HG03025 (cell line): ENCODE results near the gene PRICKLE2.
A peak's percentile ranks its signal among the peaks of the same experiment; 100 is the strongest.

Experiments used
- ATAC-seq: cut with Tn5 transposase; IDR thresholded peaks from one replicate; pipeline ENCODE4 v1.9.1; 2021; ENCODE audit warnings: mild to moderate bottlenecking, moderate library complexity; ENCODE audit not compliant: unreplicated experiment, low FRiP score

The PRICKLE2 gene

DNA sequence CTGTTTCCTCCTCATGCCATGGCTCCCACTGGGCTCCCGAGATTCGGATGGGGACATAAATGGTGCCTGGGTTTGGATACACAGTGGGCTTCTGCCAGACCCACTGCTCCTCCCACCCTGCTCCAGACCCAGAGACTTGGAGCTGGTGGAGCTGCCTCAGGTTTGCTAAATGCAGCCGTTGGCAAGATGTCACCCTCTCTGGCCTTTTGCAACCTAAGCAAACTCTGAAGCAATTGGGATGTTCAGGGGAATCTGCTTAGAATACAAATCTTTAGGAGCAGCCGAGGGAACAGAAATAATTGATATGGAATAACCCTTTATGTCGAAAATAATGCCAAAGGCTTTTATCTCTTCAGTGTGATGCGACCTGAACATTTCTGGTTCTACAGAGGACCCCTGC, 33.4 kb downstream of the PRICKLE2 start:
- ATAC-seq: no peak

DNA sequence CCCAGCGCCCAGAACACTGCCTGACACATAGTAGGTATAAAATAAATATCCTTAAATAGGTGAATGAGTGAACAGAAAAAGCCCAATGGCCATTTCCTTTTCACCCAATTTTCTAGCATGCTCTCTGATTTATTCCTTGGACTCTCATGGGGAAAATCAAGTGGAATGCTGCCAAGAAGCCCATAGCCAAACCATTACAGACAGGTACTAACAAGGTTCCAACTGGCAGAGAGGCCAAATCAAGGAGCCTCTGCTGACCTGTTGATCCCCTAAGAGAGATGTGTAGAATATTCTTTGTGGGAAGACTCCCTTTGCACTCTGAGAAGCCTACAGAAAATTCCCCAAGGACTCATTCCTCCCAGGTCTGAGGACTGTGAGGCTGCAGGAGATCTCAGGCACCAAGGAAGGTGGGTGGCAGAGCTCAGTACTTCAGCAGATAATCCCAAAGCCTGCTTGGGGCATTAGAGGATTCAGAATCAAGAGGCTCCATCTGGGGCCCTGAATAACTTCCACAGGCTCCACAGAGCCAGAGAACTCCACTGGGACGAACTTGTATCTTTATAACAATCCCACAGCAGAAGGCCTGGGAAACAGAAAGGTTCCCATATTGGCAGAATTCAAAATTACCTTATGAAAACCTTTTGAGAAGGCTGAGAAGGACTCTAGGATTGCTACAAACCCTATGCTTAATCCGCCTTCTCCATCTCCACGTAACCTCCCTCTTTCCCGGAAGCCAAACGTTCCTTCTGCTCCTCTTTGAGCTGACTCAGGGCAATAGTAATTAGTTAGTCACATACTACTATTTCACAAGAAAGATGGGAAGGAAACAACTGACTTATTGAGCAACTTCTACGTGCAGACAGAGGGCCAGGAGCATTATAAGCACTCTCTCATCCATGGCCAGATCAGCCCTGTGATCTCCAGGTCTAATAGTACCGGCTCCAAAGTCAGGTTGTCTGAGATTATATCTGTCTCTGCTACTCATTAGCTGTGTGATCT, 34.5 kb downstream of the PRICKLE2 start:
- no peak for ATAC-seq

DNA sequence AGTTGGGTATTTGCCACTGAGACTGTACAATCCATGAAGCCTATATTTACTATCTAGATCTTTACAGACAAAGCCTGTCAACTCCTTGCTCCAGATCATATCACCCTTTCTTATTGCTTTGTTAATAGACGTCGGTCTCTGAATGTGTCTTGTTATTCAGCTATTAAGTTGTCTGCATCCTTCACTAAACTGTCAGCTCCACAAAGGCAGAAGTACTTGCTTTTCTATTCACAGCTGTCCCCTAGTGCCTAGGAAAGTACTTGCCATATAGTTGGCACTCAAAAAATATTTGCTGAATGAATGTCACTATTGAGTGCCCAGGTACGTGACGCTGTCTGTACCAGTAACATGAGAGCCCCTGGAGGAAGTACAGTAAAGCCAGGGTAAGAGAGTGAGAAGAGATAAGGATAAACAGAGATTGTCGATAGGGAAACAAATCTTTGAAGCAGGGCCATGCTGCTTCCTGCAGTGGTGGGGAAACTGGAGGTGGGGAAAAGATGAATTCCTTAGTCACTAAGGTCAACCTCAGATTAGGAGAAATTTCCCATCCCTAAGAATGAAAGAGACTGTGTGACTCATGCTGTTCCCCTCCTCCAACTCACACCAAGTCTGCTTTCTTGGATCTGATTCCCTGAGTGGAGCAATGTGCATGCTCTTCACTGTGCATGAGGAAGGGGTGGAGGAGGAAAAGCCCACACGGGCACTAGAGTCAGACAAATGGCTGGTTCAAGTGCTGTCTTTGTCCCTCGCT, 36.3 kb downstream of the PRICKLE2 start:
- ATAC-seq: no peak

DNA sequence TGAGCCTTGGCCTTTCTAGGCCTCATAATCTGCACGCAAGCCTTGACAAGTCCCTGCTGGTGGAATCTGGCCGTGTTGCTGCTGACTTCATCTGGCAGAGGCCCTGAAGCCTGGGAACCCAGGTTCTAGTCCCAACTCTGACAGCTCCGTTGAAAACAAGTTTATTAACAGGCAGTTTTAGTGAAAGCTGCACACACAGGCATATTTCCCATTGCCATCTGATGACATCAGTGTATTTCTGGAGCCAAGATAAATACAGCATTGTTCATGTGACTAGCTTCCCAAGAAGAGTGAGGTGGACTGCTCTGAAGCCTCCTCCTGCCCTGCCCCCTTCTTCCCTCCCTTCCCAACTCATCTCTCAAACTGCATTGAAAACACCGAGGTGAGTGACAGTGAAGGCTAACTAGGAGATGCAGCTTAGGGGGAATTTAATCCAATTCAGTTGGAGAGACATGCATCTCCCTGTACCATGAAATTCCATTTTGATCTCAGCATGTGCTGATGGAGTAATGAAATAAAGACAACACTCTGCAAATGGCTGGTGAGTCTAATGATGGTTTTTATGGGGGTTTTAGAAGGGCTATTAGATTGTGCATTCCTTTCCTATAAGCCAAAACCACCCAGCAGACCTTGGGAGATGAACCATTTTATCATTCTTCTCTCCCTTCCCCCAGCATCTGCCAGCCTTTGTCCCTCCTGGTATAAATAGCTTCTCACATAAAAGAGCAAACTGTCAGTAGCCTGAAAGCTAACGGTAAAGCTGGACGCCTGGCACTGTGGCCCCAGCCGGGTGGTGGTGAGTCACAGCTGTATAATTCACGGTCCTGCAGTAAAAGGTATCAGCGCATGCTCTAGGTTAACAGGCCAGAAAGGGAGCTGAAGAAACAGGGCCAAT, 38.0 kb downstream of the PRICKLE2 start:
- no peak for ATAC-seq

DNA sequence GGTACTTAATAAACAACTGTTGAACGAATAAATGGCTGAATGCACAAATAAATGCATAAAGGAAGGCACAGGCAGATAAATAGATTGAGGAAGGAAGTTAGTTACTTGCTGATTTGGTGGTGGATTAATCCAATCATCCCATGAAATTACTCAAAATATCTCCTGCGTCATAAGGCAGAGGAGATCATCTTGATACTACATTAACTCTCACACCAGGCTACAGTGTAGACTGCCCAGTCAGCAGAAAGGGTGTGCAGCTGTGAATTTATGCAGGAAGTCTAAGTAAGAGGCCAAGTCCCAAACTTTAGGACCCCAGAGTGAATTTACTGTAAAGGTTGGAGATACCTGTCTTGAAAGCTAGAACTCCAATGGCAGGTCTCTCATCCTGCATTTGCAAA, 38.6 kb downstream of the PRICKLE2 start:
- no peak for ATAC-seq

DNA sequence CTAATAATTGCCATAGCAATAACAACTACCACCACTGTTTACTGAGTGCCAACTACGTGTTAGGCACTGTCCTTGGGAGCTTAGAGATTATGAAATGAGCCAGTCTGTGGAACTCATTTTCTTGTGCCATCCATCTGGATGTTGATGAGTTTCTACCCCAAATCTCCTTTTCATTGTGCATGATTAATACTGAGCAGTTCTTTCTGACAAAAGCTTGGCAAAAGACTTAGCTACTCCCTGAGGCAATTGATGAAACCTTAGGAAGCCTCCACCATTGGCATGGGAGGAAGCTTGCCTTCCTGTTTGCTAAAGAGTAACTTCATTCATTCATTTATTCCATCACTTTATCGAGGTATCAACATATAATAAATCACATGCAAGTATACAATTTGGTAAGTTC, 39.8 kb downstream of the PRICKLE2 start:
- ATAC-seq: no peak

DNA sequence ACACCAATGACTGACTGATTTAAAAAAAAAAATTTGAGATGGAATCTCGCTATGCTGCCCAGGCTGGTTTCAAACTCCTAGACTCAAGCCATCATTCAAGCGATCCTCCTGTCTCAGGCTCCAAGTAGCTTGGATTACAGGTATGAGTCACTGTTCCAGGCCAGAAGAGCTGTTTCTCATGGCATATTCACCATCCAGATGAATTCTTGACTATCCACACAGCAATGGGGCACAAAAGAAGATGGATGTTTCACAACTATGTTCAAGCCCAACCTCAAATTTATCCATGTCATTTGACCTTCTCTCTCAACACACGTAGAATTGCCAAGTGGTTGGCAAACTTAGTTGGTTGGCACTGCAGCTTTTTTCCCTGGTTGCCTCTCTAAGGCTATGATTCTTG, 40.6 kb downstream of the PRICKLE2 start:
- no peak for ATAC-seq

DNA sequence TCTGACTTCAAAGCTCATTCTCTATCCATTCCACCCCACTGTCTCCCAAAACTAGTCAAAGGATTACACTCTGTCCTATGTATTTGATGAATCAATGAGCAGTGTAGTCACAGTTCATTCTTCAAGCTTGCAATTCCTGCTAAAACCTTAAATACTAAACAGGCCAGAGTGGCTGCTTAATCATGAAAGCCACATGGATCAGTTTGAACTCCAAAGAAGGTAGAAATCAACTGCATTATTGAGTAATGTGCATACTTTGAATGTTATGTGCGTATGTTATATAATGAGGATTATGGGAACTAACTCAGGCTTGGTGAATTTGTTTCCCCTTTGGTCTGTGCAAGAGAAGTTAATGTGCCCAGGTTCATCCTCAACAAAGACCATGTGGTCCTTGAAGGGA, 45.4 kb downstream of the PRICKLE2 start:
- ATAC-seq: no peak

DNA sequence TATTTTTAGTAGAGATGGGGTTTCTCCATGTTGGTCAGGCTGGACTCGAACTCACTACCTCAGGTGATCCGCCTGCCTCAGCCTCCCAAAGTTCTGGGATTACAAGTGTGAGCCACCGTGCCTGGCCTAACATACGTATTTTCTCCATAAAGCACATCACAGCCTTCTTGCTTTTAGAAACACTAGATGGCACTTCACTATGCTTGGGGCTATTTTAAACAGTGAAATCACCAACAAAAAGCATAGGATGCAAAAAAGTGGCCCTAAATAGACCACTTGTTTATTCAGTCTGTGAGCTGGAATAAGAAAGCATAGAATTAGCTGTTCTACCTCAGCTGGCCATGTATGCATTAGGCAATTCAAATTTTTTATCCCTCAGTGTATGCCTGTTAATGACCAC, 46.0 kb downstream of the PRICKLE2 start:
- ATAC-seq: no peak

DNA sequence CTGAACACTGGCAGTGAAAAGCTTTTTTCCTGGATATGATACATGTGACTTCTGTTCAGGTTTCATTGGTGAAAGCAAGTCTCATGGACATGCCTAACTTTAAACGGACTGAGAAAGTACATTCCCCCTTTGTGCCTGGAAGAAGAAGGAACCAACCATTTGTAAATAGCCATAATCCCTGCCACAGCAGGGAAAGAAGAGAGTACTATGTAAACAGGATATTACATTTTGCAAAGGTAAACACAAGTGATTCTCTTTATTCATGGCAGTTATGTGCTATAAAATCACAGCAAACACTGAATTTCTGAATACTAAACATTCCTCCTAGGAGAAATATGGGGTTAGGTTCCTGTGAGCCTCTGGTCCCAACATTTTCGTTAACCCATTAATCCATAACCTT, 46.8 kb downstream of the PRICKLE2 start:
- no peak for ATAC-seq

DNA sequence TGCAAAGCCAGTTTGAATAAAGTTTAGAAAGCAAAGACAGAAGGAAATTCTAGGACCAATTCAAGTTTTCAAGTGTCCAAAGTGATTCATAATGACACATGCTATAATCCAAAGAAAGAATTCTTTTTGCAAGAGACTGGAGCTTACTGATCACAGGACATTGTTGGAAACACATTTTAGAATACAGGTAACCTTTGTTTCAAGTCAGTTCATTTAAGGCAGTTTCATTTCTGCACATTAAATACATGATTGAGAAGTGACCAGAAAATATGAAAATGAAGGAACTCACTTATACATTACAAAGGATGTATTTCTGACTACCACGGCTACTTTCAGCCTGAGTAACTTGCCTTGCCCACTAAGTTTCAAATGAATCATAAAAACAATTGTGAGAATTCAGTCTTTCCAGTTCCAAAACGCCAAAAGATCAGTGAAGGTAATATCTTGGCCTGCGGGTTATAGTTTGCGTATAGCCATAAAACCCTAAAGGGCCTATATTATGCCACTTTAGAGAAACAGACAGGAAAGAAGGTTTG, 48.7 kb downstream of the PRICKLE2 start:
- no peak for ATAC-seq

DNA sequence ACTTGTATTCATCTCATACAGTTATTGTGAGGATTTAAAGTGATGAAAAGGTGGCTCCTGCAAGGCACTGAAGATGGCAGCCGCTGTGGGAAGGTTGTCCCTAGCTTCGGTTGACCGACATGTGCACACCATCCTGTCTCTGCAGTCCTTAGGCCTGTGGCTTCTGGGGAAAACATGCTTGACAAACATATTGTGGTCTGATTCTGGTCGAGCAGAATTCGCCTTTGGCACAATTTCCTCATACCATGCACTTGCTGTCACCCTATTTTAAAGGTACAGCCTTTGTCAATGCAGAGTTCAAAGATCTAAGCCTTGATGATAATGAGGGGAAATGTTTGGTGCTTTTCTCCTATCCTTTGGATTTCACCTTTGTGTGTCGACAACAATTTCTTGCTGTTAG, 50.9 kb downstream of the PRICKLE2 start:
- no peak for ATAC-seq

GRCh38 chr3:64173563-64173962, 51.7 kb downstream of the PRICKLE2 start:
- ATAC-seq: no peak

DNA sequence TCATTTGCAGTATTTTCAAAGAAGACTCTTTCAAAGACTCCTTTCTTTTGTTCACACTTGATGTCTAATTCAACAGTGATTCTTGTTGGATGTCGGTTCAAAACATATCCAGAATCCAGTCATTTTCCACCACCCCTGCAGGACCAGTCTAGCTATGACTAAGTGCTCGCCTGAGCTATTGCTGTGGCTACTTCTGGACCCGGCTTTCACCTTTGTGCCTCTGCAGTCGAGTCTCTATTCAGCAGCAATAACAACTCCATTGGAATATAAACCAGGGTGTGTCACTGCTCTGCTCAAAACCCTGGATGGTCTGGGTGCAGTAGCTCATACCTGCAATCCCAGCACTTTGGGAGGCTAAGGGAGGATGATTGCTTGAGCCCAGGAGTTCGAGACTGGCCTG, 55.0 kb downstream of the PRICKLE2 start:
- no peak for ATAC-seq

DNA sequence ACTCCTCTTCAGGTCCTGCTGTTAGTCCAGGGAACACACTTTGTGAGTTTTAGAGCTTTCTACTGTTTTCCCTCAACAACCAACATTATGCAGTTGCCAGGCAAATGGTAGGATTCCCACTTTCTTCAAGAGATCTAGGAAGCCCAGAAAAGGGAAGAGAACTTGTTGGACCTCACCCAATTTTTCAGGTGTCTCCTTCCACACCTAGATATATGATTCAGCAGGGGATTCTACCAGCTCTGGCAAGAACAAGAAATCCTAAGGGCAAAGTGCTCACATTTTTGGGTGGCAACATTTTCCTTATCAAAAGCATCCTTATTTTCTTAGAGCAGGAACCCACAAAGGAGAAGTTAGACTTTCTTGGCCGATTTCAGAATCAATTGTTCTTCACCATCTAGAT, 57.4 kb downstream of the PRICKLE2 start:
- ATAC-seq: no peak

DNA sequence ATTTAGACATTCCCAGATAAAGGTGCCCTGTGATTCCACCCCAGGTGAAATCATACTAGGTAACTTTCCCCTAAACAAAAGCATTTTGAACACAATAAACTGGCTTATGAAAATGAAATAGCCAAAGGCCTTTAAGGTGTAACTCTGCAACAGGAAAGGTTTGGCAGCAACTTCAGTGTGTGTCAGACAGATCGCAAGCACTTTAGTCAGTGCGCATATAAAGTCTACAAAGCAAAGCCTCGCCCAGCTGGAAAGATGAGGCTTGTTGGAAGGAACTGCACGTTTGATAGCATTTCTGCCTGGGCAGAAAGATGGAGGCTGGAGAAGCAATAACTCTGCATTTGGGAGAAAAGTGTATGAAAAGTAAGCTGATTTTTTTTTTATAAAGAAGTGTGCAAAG, 57.9 kb downstream of the PRICKLE2 start:
- ATAC-seq: no peak

GRCh38 chr3:64166584-64167162, 58.6 kb downstream of the PRICKLE2 start:
- no peak for ATAC-seq

DNA sequence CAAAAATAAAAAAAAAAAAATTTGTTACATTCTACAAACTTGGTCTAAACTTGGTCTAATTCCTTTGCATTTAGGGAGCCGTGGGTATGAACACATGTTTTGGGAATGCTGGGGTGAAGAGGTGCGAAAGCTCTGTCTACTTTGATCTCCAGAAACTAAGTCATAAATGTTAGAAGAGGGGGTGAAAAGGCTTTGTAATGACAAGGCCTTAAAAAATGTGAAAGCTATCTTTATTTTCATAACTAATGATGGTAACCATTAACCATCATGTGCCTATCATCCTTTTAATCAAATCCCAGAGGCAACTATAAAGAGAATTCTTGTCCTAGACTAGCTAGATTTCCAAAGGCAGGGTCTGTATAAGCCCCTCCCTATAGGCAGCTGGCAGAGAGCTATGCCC, 60.9 kb downstream of the PRICKLE2 start:
- no peak for ATAC-seq

DNA sequence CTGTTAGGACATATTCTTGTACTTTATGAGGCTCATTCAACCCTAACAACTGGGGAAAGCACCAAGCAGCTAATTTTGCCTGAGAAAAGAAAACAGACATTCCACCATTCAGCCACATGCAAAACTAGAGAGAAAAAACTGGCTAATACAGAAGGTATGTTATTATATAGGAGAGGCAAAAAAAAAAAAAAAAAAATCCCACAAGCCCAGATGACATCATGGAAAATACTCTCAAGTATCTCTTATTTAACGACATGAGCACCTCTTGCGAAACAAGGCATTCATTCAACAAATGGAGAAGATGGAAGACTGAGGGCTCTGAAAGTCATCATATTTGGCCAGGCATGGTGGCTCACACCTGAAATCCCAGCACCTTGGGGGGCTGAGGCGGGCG, 61.5 kb downstream of the PRICKLE2 start:
- ATAC-seq: peak; percentile 47
